RWPE2 (cell line): Measurements from ENCODE around the gene GATAD2A.

Experiments used
- ATAC-seq: fragments of 200-7000 bp; cut with Tn5 transposase; 3 replicates; pipeline ENCODE4 v1.9.1; 2021; ENCODE audit warnings: low read depth
- DNase-seq: peaks from one replicate; pipeline ENCODE4 v3.0.0-alpha.2; 2020; ENCODE audit warnings: low spot score
- H3K27ac ChIP-seq: fragments of 450-650 bp; 2 replicates; pipeline ENCODE4 v1.5.1; 2017; ENCODE audit warnings: mild to moderate bottlenecking; ENCODE audit not compliant: poor library complexity, severe bottlenecking
- H3K27me3 ChIP-seq: fragments of 250-450 bp; sonication (Bioruptor Pico); 2 replicates; pipeline ENCODE4 v1.5.1; 2021; ENCODE audit warnings: mild to moderate bottlenecking, moderate library complexity; ENCODE audit not compliant: insufficient read depth, poor library complexity, severe bottlenecking
- H3K36me3 ChIP-seq: fragments of 250-450 bp; sonication (Bioruptor Pico); 2 replicates; pipeline ENCODE4 v1.5.1; 2020; ENCODE audit warnings: low read depth, mild to moderate bottlenecking, moderate library complexity
- H3K4me1 ChIP-seq: fragments of 250-450 bp; sonication (Bioruptor Pico); 2 replicates; pipeline ENCODE4 v1.5.1; 2021; ENCODE audit warnings: mild to moderate bottlenecking, moderate library complexity; ENCODE audit not compliant: insufficient read depth, poor library complexity, severe bottlenecking
- H3K4me3 ChIP-seq: fragments of 250-450 bp; sonication (Bioruptor Pico); 2 replicates; pipeline ENCODE4 v1.5.1; 2021; ENCODE audit warnings: mild to moderate bottlenecking, moderate library complexity; ENCODE audit not compliant: severe bottlenecking
- H3K9me3 ChIP-seq: fragments of 250-450 bp; sonication (Bioruptor Pico); 2 replicates; pipeline ENCODE4 v1.5.1; 2021; ENCODE audit warnings: mild to moderate bottlenecking, moderate library complexity; ENCODE audit not compliant: severe bottlenecking
- TF ChIP-seq, protein P1 (sequence below): fragments of 450-650 bp; IDR thresholded peaks from one replicate; pipeline ENCODE4 v1.5.1; 2017; ENCODE audit warnings: mild to moderate bottlenecking, moderate library complexity; ENCODE audit not compliant: poor library complexity, severe bottlenecking

The GATAD2A gene

DNA sequence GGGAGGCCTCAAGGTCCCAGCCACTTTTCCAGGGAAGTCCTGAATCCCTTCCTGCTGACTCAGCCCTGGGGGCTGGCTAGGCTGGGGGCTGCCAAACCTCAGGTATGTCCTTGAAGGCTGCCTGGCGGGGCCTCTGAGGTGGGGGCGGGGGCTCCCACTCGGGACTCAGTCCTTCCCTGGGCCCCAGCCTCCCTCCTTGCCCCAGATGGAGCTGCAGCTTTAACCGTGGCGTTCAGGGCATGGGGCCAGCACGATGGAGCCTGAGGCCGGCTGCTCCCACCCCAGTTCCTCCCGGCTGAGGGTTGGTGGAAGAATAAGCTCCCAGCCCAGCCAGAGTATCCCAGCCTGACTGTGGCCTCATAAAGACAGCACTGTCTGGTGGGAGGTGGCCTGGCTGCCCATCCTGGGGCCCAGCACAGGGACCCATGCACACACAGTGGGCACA lies 145.0 kb downstream of the GATAD2A start:
- no peak overlapping the region for H3K27ac ChIP-seq

DNA sequence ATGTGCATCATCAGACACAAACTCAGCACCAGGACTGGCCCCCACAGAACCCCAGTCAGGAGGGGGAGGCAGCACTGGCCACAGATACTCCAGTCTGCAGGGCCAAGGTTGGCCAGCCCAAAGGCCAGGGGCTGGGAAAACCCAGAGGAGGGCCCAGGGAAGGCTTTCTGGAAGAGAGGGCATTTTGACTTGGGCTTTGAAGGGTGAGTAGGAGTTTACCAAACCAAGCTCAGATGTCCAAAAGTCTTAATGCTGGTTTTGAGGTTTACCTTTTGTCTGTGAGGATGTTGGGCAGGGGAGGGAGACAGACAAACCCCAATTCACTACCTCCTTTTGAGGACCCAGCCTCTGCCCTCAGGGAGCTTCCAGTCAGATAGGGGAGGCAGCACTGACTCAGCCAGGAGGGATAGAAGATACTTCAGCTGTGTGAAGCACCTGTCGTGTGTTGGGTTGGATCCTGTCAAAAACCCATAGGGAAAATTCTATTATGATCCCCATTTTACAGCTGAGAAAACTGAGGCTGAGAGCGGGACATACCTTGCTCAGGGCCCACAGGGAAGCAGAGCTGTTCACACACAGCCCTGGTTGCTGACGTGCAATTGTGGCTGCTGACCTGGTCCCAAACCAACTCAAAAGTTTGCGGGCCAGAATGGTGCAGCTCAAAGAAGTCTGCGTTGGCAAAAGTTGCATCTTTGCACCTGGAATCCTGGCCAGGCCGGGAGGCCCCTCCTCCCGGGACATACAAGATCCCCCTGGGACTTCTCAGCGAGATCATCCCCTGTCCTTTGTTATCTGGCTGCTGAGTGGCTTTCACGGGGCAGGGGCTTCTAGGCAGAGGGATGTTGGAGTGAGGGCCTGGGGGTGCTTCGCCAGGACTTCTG lies 145.7 kb downstream of the GATAD2A start:
- TF ChIP-seq, protein P1, sequence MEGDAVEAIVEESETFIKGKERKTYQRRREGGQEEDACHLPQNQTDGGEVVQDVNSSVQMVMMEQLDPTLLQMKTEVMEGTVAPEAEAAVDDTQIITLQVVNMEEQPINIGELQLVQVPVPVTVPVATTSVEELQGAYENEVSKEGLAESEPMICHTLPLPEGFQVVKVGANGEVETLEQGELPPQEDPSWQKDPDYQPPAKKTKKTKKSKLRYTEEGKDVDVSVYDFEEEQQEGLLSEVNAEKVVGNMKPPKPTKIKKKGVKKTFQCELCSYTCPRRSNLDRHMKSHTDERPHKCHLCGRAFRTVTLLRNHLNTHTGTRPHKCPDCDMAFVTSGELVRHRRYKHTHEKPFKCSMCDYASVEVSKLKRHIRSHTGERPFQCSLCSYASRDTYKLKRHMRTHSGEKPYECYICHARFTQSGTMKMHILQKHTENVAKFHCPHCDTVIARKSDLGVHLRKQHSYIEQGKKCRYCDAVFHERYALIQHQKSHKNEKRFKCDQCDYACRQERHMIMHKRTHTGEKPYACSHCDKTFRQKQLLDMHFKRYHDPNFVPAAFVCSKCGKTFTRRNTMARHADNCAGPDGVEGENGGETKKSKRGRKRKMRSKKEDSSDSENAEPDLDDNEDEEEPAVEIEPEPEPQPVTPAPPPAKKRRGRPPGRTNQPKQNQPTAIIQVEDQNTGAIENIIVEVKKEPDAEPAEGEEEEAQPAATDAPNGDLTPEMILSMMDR, result no peak
- ATAC-seq, result no peak

More for the DNA sequence above, 145.0 kb downstream of the GATAD2A start:
- Histone ChIP-seq H3K9me3 (no peaks in the 10 kb centered on the region), H3K4me3 (no peak overlapping the region), H3K36me3 (no peaks in the 10 kb centered on the region), H3K4me1 (no peaks in the 10 kb centered on the region), H3K27me3 (no peaks in the 10 kb centered on the region)
- TF ChIP-seq, protein P1, result no peak
- no peak for ATAC-seq
- DNase-seq, result no peak

DNA sequence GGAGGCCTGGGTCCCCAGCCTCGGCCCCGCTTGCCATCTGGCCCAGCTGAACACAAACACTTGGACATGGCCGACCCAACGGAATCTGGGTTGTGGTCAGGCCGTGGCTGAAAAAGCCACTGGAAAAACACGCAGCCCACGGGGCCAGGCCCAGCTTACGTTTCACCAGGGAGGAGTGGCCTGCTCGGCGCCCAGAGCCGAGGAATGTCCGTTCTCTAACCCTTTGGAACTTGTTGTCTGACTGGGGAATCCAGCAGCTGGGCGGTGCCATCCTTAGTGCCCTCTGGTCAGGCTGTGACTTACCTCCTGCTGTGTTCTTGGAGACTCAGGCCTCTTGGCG lies 146.3 kb downstream of the GATAD2A start:
- H3K4me1 ChIP-seq, result no peaks in the 10 kb centered on the region
- TF ChIP-seq, protein P1, result no peak
- DNase-seq (no peak), ATAC-seq (no peak)
- H3K27ac ChIP-seq, result no peak overlapping the region
- no peaks in the 10 kb centered on the region for H3K36me3 ChIP-seq
- no peaks in the 10 kb centered on the region for H3K9me3 ChIP-seq
- no peak overlapping the region for H3K4me3 ChIP-seq
- H3K27me3 ChIP-seq, result no peaks in the 10 kb centered on the region

More for the DNA sequence above, 145.7 kb downstream of the GATAD2A start:
- Histone ChIP-seq H3K9me3 (no peaks in the 10 kb centered on the region), H3K27ac (no peak overlapping the region), H3K27me3 (no peaks in the 10 kb centered on the region), H3K4me1 (no peaks in the 10 kb centered on the region), H3K36me3 (no peaks in the 10 kb centered on the region), H3K4me3 (no peak overlapping the region)
- DNase-seq, result no peak

GRCh38 chr19:19552798-19553197 lies 147.3 kb downstream of the GATAD2A start:
- H3K4me1 ChIP-seq, result no peaks in the 10 kb centered on the region
- ATAC-seq (peak; percentile 65), DNase-seq (peak; percentile 43)

More at GRCh38 chr19:19552798-19553197, 147.3 kb downstream of the GATAD2A start:
- H3K36me3 ChIP-seq, result no peaks in the 10 kb centered on the region
- no peaks in the 10 kb centered on the region for H3K9me3 ChIP-seq
- TF ChIP-seq, protein P1, result peak; percentile 51
- H3K27me3 ChIP-seq, result no peaks in the 10 kb centered on the region
- no peak overlapping the region for H3K27ac ChIP-seq
- H3K4me3 ChIP-seq, result no peak overlapping the region
